GM12864 (cell line): ENCODE results near the gene CAPN15.

Source experiments
- DNase-seq: peaks from one replicate; pipeline ENCODE4 v3.0.0-alpha.2; 2011; ENCODE audit warnings: low read depth
- H3K4me3 ChIP-seq: 2 replicates; pipeline ENCODE4 v1.5.1; 2011; ENCODE audit warnings: mild to moderate bottlenecking, low read depth, low read length, control low read depth
- TF ChIP-seq, protein P1 (sequence below): IDR thresholded peaks from 2 replicates; pipeline ENCODE4 v1.5.1; 2011; ENCODE audit warnings: low read depth, mild to moderate bottlenecking, moderate library complexity, low read length, control low read depth, inconsistent platforms; ENCODE audit errors: missing control alignments

Gene CAPN15

DNA sequence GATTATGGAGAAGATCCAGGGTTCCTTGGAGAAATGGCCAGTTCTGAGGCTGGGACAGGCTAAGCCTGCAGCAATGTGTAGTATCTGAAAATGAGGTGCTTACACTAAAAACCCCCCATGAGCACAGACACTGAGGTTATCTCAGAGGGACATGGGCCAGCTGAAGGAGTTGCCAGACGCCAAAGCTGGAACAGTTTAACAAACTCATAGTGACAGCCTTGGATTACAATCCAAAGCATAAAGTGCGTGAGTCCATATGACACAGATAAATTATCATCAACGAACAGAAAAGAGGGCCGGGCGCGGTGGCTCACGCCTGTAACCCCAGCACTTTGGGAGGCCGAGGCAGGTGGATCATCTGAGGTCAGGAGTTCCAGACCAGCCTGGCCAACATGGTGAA, 11.2 kb upstream of the CAPN15 start:
- TF ChIP-seq, protein P1, sequence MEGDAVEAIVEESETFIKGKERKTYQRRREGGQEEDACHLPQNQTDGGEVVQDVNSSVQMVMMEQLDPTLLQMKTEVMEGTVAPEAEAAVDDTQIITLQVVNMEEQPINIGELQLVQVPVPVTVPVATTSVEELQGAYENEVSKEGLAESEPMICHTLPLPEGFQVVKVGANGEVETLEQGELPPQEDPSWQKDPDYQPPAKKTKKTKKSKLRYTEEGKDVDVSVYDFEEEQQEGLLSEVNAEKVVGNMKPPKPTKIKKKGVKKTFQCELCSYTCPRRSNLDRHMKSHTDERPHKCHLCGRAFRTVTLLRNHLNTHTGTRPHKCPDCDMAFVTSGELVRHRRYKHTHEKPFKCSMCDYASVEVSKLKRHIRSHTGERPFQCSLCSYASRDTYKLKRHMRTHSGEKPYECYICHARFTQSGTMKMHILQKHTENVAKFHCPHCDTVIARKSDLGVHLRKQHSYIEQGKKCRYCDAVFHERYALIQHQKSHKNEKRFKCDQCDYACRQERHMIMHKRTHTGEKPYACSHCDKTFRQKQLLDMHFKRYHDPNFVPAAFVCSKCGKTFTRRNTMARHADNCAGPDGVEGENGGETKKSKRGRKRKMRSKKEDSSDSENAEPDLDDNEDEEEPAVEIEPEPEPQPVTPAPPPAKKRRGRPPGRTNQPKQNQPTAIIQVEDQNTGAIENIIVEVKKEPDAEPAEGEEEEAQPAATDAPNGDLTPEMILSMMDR: no peak
- DNase-seq: no peak
- H3K4me3 ChIP-seq: no peak overlapping the region

GRCh38 chr16:518858-519257, 8.7 kb upstream of the CAPN15 start:
- no peak for DNase-seq
- TF ChIP-seq, protein P1: no peak
- no peak overlapping the region for H3K4me3 ChIP-seq

GRCh38 chr16:519425-519824, 8.1 kb upstream of the CAPN15 start:
- H3K4me3 ChIP-seq: no peak overlapping the region
- TF ChIP-seq, protein P1: no peak
- DNase-seq: no peak

DNA sequence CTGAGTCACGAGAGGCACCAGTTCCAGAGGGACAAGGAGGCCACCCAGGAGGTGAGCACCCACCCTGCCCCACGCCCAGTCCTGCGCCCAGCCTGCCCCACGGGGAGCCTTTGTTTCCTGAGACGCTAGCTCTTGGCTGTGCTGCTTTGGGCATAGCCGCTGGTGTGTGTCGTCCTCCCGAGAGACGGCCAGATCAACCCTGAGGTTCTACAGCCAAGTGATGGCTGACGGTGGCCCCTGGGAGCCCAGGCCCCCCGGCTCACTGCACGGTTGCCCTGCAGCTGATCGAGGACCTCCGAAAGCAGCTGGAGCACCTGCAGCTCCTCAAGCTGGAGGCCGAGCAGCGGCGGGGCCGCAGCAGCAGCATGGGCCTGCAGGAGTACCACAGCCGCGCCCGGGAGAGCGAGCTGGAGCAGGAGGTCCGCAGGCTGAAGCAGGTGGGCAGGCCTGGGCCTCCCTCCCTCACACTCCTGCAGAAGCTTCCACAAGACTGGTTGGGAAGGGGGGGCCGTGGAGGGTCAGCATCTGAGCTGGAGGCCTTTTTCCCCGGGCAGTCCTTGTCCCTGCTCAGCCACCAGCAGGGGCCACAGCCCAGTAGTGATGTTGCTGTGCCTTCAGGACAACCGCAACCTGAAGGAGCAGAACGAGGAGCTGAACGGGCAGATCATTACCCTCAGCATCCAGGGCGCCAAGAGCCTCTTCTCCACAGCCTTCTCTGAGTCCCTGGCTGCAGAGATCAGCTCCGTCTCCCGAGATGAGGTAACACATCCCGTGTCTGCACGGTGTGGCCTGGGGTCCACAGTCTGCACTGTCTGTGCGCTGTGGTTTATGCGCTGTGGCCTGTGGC, 7.4 kb upstream of the CAPN15 start:
- DNase-seq: no peak
- TF ChIP-seq, protein P1: no peak
- no peak overlapping the region for H3K4me3 ChIP-seq

DNA sequence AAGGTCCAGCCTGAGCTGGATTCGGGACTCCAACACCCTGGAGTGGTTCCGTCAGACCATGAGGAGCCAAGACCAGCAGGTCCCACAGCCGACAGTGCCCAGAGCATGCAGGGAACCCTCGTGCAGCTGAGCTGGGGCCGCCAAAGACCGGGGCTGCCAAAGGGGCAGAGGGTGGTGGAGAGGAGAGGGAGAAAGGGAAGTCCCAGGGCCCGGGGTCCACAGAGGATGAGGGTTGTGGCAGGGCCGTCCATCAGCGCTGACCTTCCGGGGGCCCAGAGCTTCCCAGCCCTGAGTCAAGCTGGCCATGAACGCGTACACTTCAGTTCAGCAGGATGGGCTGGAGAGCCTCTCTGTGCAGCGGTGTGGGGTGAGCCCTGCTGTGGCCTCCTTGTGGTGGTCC, 6.7 kb upstream of the CAPN15 start:
- TF ChIP-seq, protein P1: no peak
- no peak overlapping the region for H3K4me3 ChIP-seq

GRCh38 chr16:521381-522210, 5.9 kb upstream of the CAPN15 start:
- no peak for DNase-seq
- no peak overlapping the region for H3K4me3 ChIP-seq
- TF ChIP-seq, protein P1: no peak

More for the DNA sequence above, 6.7 kb upstream of the CAPN15 start:
- DNase-seq: no peak
